HepG2 (cell line): Measurements from ENCODE around the gene TMEM143. TPM values are rescaled to one million over a fixed set of nuclear protein-coding genes. Genes with fewer than 3 reads are reported as not detected.

Experiments used
- FOSL1 ChIP-seq: sonication (generic); formaldehyde crosslinking; IDR thresholded peaks from 2 replicates; pipeline ENCODE4 v1.9.0; 2021; ENCODE audit warnings: missing genetic modification reagents, borderline replicate concordance
- HCFC1 ChIP-seq: fragments of 150-350 bp; IDR thresholded peaks from 2 replicates; pipeline ENCODE4 v1.6.1; 2014; ENCODE audit warnings: low read depth, low read length
- KLF13 ChIP-seq: sonication (generic); formaldehyde crosslinking; IDR thresholded peaks from 2 replicates; pipeline ENCODE4 v1.4.0; 2020; ENCODE audit warnings: mild to moderate bottlenecking, missing genetic modification reagents
- NR2C2 ChIP-seq: sonication (generic); formaldehyde crosslinking; IDR thresholded peaks from 2 replicates; pipeline ENCODE4 v1.4.0; 2020; ENCODE audit warnings: missing genetic modification reagents, mild to moderate bottlenecking, moderate library complexity, borderline replicate concordance
- NRL ChIP-seq: sonication (generic); formaldehyde crosslinking; IDR thresholded peaks from 2 replicates; pipeline ENCODE4 v1.5.0; 2020; ENCODE audit warnings: missing genetic modification reagents, mild to moderate bottlenecking, moderate library complexity, borderline replicate concordance
- TEAD3 ChIP-seq: optimal IDR thresholded peaks from 2 replicates; pipeline ENCODE3; 2016; ENCODE audit warnings: borderline replicate concordance
- ZNF441 ChIP-seq: sonication (generic); formaldehyde crosslinking; IDR thresholded peaks from 2 replicates; pipeline ENCODE4 v1.7.0; 2021; ENCODE audit warnings: missing genetic modification reagents, borderline replicate concordance
- ZNF878 ChIP-seq: sonication (generic); formaldehyde crosslinking; IDR thresholded peaks from 2 replicates; pipeline ENCODE4 v1.8.1; 2023; ENCODE audit warnings: mild to moderate bottlenecking, missing genetic modification reagents, moderate library complexity
- polyA plus RNA-seq, 8 experiments: library from polyadenylated mRNA; depleted of rRNA in 3 of 8; stranded (reverse) in 7 of 8; unstranded in 1 of 8; fragments of >200 nt; fragmentation: Illumina TruSeq in 4 of 8; extraction: Trizol in 4 of 8; gene quantifications; 2 replicates each; pipeline versions ENCODE4 v1.2.1 to v1.2.3, GENCODE V29; 2011 to 2016; ENCODE audit warnings: low read depth in 4 of 8, missing spikeins in 1 of 8, mixed read lengths in 1 of 8; ENCODE audit not compliant: insufficient read depth in 1 of 8
- total RNA-seq, 5 experiments: library from RNA; depleted of rRNA; stranded (reverse); fragments of >200 nt; fragmentation: Illumina TruSeq; extraction: Trizol; gene quantifications; 2 replicates each; pipeline ENCODE4 v1.2.3, GENCODE V29; 2016; ENCODE audit warnings: low read depth in 1 of 5
- TF ChIP-seq, protein P1 (sequence below): sonication (generic); formaldehyde crosslinking; IDR thresholded peaks from 2 replicates; pipeline ENCODE4 v1.4.0; 2020; ENCODE audit warnings: low read depth, missing genetic modification reagents
- TF ChIP-seq, protein P2 (sequence below): sonication (generic); formaldehyde crosslinking; IDR thresholded peaks from 2 replicates; pipeline ENCODE4 v1.5.1; 2020; ENCODE audit warnings: missing genetic modification reagents, mild to moderate bottlenecking, borderline replicate concordance
- TF ChIP-seq, protein P3 (sequence below): sonication (generic); formaldehyde crosslinking; IDR thresholded peaks from 2 replicates; pipeline ENCODE4 v1.8.0; 2022; ENCODE audit warnings: mild to moderate bottlenecking, missing genetic modification reagents

Gene TMEM143
- total and polyA plus RNA-seq, 2 of the 13 experiments (the other 11 are each of a cell fraction or from before 2014, with no cell fraction given) = 7.7 to 11.3 TPM

DNA sequence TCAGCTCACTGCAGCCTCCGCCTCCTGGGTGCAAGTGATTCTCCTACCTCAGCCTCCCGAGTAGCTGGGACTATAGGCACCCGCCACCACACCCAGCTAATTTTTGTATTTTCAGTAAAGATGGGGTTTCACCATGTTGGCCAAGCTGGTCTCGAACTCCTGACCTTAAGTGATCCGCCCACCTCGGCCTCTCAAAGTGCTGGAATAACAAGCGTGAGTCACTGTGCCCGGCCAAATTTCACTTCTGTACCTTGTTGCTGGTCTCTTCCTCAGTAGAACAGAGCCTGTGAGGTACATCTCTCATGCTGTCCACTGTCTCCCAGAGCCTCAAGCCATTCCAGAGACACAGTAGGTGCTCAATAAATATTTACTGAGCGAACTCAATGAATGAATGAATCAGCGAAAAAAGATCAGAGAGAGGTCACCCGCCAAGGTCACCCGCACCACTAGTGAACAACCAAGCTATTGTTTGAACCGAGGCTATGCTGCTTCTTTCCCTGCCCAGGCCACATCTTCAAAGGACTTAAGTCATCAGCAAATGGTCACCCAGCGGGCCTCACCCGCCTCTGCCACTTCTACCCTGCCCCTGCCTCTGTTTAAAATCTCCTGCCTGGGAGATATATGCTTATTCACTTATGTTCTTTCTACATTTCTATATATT is 9.3 kb downstream of the TMEM143 start (continued):
- TF ChIP-seq, protein P1, sequence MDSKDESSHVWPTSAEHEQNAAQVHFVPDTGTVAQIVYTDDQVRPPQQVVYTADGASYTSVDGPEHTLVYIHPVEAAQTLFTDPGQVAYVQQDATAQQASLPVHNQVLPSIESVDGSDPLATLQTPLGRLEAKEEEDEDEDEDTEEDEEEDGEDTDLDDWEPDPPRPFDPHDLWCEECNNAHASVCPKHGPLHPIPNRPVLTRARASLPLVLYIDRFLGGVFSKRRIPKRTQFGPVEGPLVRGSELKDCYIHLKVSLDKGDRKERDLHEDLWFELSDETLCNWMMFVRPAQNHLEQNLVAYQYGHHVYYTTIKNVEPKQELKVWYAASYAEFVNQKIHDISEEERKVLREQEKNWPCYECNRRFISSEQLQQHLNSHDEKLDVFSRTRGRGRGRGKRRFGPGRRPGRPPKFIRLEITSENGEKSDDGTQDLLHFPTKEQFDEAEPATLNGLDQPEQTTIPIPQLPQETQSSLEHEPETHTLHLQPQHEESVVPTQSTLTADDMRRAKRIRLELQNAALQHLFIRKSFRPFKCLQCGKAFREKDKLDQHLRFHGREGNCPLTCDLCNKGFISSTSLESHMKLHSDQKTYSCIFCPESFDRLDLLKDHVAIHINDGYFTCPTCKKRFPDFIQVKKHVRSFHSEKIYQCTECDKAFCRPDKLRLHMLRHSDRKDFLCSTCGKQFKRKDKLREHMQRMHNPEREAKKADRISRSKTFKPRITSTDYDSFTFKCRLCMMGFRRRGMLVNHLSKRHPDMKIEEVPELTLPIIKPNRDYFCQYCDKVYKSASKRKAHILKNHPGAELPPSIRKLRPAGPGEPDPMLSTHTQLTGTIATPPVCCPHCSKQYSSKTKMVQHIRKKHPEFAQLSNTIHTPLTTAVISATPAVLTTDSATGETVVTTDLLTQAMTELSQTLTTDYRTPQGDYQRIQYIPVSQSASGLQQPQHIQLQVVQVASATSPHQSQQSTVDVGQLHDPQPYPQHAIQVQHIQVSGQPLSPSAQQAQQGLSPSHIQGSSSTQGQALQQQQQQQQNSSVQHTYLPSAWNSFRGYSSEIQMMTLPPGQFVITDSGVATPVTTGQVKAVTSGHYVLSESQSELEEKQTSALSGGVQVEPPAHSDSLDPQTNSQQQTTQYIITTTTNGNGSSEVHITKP (CRISPR knock-in tag) = peak; percentile 84
- TF ChIP-seq HCFC1 (no peak), FOSL1 (CRISPR knock-in tag) (peak; percentile 89), ZNF878 (CRISPR knock-in tag) (peak; percentile 74), NRL (CRISPR knock-in tag) (no peak), TEAD3 (CRISPR knock-in tag) (peak; percentile 93), ZNF441 (CRISPR knock-in tag) (no peak), NR2C2 (CRISPR knock-in tag) (0 out of 2 replicates have a peak, but pooled peaks have one; percentile 43), KLF13 (CRISPR knock-in tag) (no peak)
- TF ChIP-seq, protein P2, sequence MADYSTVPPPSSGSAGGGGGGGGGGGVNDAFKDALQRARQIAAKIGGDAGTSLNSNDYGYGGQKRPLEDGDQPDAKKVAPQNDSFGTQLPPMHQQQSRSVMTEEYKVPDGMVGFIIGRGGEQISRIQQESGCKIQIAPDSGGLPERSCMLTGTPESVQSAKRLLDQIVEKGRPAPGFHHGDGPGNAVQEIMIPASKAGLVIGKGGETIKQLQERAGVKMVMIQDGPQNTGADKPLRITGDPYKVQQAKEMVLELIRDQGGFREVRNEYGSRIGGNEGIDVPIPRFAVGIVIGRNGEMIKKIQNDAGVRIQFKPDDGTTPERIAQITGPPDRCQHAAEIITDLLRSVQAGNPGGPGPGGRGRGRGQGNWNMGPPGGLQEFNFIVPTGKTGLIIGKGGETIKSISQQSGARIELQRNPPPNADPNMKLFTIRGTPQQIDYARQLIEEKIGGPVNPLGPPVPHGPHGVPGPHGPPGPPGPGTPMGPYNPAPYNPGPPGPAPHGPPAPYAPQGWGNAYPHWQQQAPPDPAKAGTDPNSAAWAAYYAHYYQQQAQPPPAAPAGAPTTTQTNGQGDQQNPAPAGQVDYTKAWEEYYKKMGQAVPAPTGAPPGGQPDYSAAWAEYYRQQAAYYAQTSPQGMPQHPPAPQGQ (CRISPR knock-in tag) = peak; percentile 63; the same call in 1 of the 2 replicates
- TF ChIP-seq, protein P3, sequence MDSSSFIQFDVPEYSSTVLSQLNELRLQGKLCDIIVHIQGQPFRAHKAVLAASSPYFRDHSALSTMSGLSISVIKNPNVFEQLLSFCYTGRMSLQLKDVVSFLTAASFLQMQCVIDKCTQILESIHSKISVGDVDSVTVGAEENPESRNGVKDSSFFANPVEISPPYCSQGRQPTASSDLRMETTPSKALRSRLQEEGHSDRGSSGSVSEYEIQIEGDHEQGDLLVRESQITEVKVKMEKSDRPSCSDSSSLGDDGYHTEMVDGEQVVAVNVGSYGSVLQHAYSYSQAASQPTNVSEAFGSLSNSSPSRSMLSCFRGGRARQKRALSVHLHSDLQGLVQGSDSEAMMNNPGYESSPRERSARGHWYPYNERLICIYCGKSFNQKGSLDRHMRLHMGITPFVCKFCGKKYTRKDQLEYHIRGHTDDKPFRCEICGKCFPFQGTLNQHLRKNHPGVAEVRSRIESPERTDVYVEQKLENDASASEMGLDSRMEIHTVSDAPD (CRISPR knock-in tag) = no peak
